CD4-positive, CD25-positive, alpha-beta regulatory T cell (primary cell): ENCODE results near the gene HACD1. TPM values are rescaled to one million over a fixed set of nuclear protein-coding genes. Genes with fewer than 3 reads are reported as not detected.

Experiments
- ATAC-seq, 2 donors: fragments of 150-1000 bp; cut with Tn5 transposase; one replicate each; pipeline ENCODE4 v1.10.0; 2021; ENCODE audit warnings: low read depth in 2 of 2, moderate number of reproducible peaks in 2 of 2, moderate library complexity in 1 of 2
- DNase-seq, 3 donors: peaks; one replicate each; pipeline versions ENCODE4 v3.0.0 to v3.0.0-alpha.2; 2012 to 2022; ENCODE audit warnings: mixed read lengths in 1 of 3
- H3K27ac ChIP-seq: one replicate; pipeline ENCODE4 v1.7.0; 2013; ENCODE audit warnings: mild to moderate bottlenecking, low read length; ENCODE audit not compliant: insufficient read depth, poor library complexity, severe bottlenecking
- H3K27me3 ChIP-seq: one replicate; pipeline ENCODE4 v1.7.0; 2013; ENCODE audit warnings: low read length; ENCODE audit not compliant: control insufficient read depth, insufficient read depth
- H3K36me3 ChIP-seq: one replicate; pipeline ENCODE4 v1.7.0; 2013; ENCODE audit warnings: mild to moderate bottlenecking, low read length, moderate library complexity; ENCODE audit not compliant: control insufficient read depth, insufficient read depth
- H3K4me1 ChIP-seq: 2 replicates; pipeline ENCODE4 v1.7.0; 2013; ENCODE audit warnings: mild to moderate bottlenecking, low read length; ENCODE audit not compliant: insufficient read depth, control insufficient read depth, poor library complexity, severe bottlenecking
- H3K4me3 ChIP-seq: one replicate; pipeline ENCODE4 v1.7.0; 2013; ENCODE audit warnings: low read depth, mild to moderate bottlenecking, low read length, moderate library complexity
- H3K9me3 ChIP-seq, 2 experiments: 1 replicate in 1 of 2; 2 replicates in 1 of 2; pipeline ENCODE4 v1.7.0; 2013; ENCODE audit warnings: low read length in 2 of 2, mild to moderate bottlenecking in 1 of 2, moderate library complexity in 1 of 2; ENCODE audit not compliant: control insufficient read depth in 2 of 2
- H3K27ac Mint-ChIP-seq, 3 donors: one replicate each; pipeline ENCODE4 v1.8.0; 2020 to 2022; ENCODE audit warnings: mild to moderate bottlenecking in 3 of 3, mixed read lengths in 3 of 3, moderate library complexity in 2 of 3
- H3K27me3 Mint-ChIP-seq: one replicate; pipeline ENCODE4 v1.8.0; 2022; ENCODE audit warnings: mild to moderate bottlenecking, mixed read lengths
- H3K36me3 Mint-ChIP-seq: one replicate; pipeline ENCODE4 v1.8.0; 2020; ENCODE audit warnings: mixed read lengths
- H3K4me1 Mint-ChIP-seq, 4 donors: one replicate each; pipeline ENCODE4 v1.8.0; 2020 to 2022; ENCODE audit warnings: mixed read lengths in 4 of 4, mild to moderate bottlenecking in 1 of 4
- H3K4me3 Mint-ChIP-seq, 4 donors: one replicate each; pipeline ENCODE4 v1.8.0; 2020 to 2022; ENCODE audit warnings: mild to moderate bottlenecking in 4 of 4, mixed read lengths in 4 of 4, moderate library complexity in 3 of 4
- H3K9me3 Mint-ChIP-seq, 7 donors: one replicate each; pipeline ENCODE4 v1.8.0; 2020 to 2022; ENCODE audit warnings: mixed read lengths in 7 of 7, mild to moderate bottlenecking in 3 of 7, moderate library complexity in 2 of 7
- polyA plus RNA-seq, 4 donors: library from polyadenylated mRNA; unstranded; fragments of 300-500 nt; fragmentation: Illumina TruSeq; gene quantifications; one replicate each; pipeline ENCODE4 v1.2.3, GENCODE V29; 2021
- total RNA-seq: library from RNA; stranded (reverse); gene quantifications from one replicate; pipeline ENCODE4 v1.2.3, GENCODE V29; 2022

HACD1 gene
- total and polyA plus RNA-seq, 5 donors from 2014 or later: 22.0 to 65.8 (median 40.4) TPM

DNA sequence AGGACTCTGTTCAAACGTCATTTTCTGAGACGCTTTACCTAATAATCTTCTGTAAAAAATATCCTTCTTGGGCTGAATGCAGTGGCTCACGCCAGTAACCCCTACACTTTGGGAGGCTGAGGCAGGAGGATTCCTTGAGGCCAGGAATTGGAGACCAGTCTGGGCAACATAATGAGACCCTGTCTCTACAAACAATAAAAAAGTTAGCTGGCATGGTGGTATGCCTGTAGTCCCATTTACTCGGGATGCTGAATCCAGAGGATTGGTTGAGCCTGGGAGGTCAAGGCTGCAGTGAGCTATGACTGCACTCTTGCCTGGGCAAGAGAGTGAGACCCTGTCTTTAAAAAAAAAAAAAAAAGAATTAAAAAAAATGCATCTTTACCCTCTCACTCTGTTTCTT, 31.9 kb upstream of the HACD1 start:
- H3K4me1 Mint-ChIP-seq: peaks cover 22 to 84% (median 58%) of the 10 kb centered on the region in 4 donors
- H3K4me1 ChIP-seq: peaks cover 64% of the 10 kb centered on the region
- H3K27ac ChIP-seq: peak overlapping the region; percentile 97

GRCh38 chr10:17648243-17649035, 31.3 kb upstream of the HACD1 start:
- Mint-ChIP-seq H3K36me3 (peaks cover 57% of the 10 kb centered on the region), H3K4me1 (peaks cover 22 to 85% (median 57%) of the 10 kb centered on the region in 4 donors), H3K27ac (peak overlapping the region; percentile 94 to 100 (median 96)), H3K9me3 (peaks cover 0 to 4% (median 2%) of the 10 kb centered on the region in 7 donors), H3K4me3 (peak overlapping the region; percentile 94 to 100 (median 98)), H3K27me3 (peaks cover 5% of the 10 kb centered on the region)
- H3K9me3 ChIP-seq: peaks cover 4 to 7% of the 10 kb centered on the region in 2 experiments
- peak overlapping the region; percentile 97 for H3K27ac ChIP-seq
- H3K4me1 ChIP-seq: peaks cover 67% of the 10 kb centered on the region
- peak; percentile 67 to 70 (median 69) for DNase-seq
- H3K36me3 ChIP-seq: peaks cover 20% of the 10 kb centered on the region
- no peaks in the 10 kb centered on the region for H3K27me3 ChIP-seq
- H3K4me3 ChIP-seq: peak overlapping the region; percentile 100
- ATAC-seq: peak; percentile 7 to 16

More for the DNA sequence above, 31.9 kb upstream of the HACD1 start:
- Histone ChIP-seq H3K27me3 (no peaks in the 10 kb centered on the region), H3K36me3 (peaks cover 22% of the 10 kb centered on the region), H3K4me3 (peak overlapping the region; percentile 100), H3K9me3 (peaks cover 7 to 11% of the 10 kb centered on the region in 2 experiments)
- H3K27me3 Mint-ChIP-seq: peaks cover 5% of the 10 kb centered on the region
- peak overlapping the region; percentile 94 to 100 (median 98) for H3K4me3 Mint-ChIP-seq
- H3K36me3 Mint-ChIP-seq: peaks cover 63% of the 10 kb centered on the region
- peak overlapping the region; percentile 94 to 100 (median 96) for H3K27ac Mint-ChIP-seq
- peaks cover 0 to 7% (median 2%) of the 10 kb centered on the region in 7 donors for H3K9me3 Mint-ChIP-seq
- DNase-seq (no peak), ATAC-seq (no peak)

DNA sequence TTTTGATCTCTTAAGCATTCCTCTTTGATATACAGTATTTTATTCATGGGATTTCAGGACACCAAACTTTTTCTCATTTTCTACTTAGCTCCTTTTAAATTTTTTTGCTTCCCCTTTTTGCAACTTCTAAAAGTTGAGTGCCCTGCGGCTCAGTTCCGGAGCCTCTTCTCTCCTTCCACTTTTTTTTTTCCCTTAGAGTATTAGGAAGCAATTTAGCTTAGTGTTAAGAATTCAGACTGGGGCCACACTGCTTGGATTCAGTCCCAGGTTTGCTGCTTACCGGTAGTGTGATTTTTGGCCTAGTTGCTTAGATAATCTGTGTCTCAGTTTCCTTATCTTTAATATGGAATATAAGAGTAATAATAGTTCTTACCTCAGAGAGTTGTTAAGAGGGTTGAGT, 30.2 kb upstream of the HACD1 start:
- peaks cover 0 to 2% (median 0%) of the 10 kb centered on the region in 7 donors for H3K9me3 Mint-ChIP-seq
- ATAC-seq (no peak), DNase-seq (no peak)
- peak overlapping the region; percentile 97 for H3K27ac ChIP-seq
- peak overlapping the region; percentile 100 for H3K4me3 ChIP-seq
- H3K9me3 ChIP-seq: no peaks in the 10 kb centered on the region
- H3K27ac Mint-ChIP-seq: peak overlapping the region; percentile 72 to 100 (median 94)
- peaks cover 5% of the 10 kb centered on the region for H3K27me3 Mint-ChIP-seq
- H3K36me3 ChIP-seq: peaks cover 13% of the 10 kb centered on the region
- H3K4me3 Mint-ChIP-seq: peak overlapping the region; percentile 94 to 100 (median 98)
- peaks cover 70% of the 10 kb centered on the region for H3K4me1 ChIP-seq
- no peaks in the 10 kb centered on the region for H3K27me3 ChIP-seq
- peaks cover 50% of the 10 kb centered on the region for H3K36me3 Mint-ChIP-seq
- H3K4me1 Mint-ChIP-seq: peaks cover 20 to 84% (median 50%) of the 10 kb centered on the region in 4 donors

DNA sequence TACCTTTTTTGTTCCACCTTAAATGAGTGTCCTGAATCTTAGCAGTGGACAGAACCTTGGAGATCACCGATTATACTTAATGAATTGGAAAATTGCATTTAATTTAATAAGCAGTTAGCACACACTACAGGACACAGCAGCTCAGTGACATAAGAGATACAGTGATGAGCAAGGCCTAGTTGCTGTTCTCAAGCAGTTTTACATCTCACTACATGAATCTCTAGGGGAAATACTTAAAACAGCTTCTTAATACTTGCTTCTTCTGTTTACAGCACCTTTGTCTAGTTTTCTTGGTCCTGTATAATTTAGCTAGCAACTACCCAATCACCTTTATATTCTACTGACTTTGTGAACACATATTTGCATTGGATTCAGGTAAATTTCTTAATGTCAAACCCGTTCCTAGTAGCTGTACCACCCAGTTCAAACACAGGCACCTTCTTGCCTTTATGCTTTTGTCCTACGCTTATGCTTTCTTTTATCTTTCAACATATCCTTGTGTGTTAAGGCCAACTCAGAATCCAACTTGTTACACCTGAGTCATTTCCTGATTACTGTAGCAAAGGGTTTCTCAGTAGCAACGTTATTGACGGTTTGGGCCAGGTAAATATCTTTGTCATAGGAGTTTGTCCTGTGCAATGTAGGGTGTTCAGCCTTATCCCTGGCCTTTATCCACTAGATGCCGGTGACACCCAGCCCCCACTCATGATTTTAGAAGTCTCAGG, 28.6 kb upstream of the HACD1 start:
- peaks cover 55% of the 10 kb centered on the region for H3K4me1 ChIP-seq
- Mint-ChIP-seq H3K4me3 (peak overlapping the region; percentile 94 to 100 (median 100)), H3K9me3 (peaks cover 0 to 2% (median 0%) of the 10 kb centered on the region in 7 donors), H3K27me3 (peaks cover 5% of the 10 kb centered on the region), H3K4me1 (peaks cover 6 to 78% (median 38%) of the 10 kb centered on the region in 4 donors), H3K27ac (peak overlapping the region; percentile 68 to 100 (median 100)), H3K36me3 (peaks cover 39% of the 10 kb centered on the region)
- no peaks in the 10 kb centered on the region for H3K9me3 ChIP-seq
- peaks cover 13% of the 10 kb centered on the region for H3K36me3 ChIP-seq
- no peaks in the 10 kb centered on the region for H3K27me3 ChIP-seq
- ATAC-seq: peak; percentile 40 to 44
- DNase-seq: peak in 2 of 3 donors; percentile 45 to 87
- peak overlapping the region; percentile 97 for H3K27ac ChIP-seq
- peak overlapping the region; percentile 100 for H3K4me3 ChIP-seq

GRCh38 chr10:17644485-17644943, 27.3 kb upstream of the HACD1 start:
- peak overlapping the region; percentile 94 to 100 (median 100) for H3K4me3 Mint-ChIP-seq
- no peaks in the 10 kb centered on the region for H3K27me3 ChIP-seq
- peaks cover 11% of the 10 kb centered on the region for H3K36me3 ChIP-seq
- H3K9me3 ChIP-seq: peaks cover 0 to 2% of the 10 kb centered on the region in 2 experiments
- peak overlapping the region; percentile 100 for H3K4me3 ChIP-seq
- H3K36me3 Mint-ChIP-seq: peaks cover 31% of the 10 kb centered on the region
- peak overlapping the region; percentile 100 for H3K27ac Mint-ChIP-seq
- H3K4me1 Mint-ChIP-seq: peaks cover 6 to 65% (median 28%) of the 10 kb centered on the region in 4 donors
- ATAC-seq: no peak
- peaks cover 5% of the 10 kb centered on the region for H3K27me3 Mint-ChIP-seq
- H3K9me3 Mint-ChIP-seq: peaks cover 0 to 2% (median 0%) of the 10 kb centered on the region in 7 donors
- peak overlapping the region; percentile 97 for H3K27ac ChIP-seq
- peaks cover 43% of the 10 kb centered on the region for H3K4me1 ChIP-seq
- DNase-seq: peak in 1 of 3 donors; percentile 54

- Mint-ChIP-seq H3K27ac (peak within 1 kb of the TSS; percentile 100), H3K36me3 (peaks cover 31% of the 10 kb centered on the region), H3K27me3 (peaks cover 5% of the 10 kb centered on the region), H3K9me3 (peaks cover 0 to 2% (median 0%) of the 10 kb centered on the region in 7 donors), H3K4me3 (peak within 1 kb of the TSS; percentile 94 to 100 (median 100)), H3K4me1 (peaks cover 6 to 60% (median 24%) of the 10 kb centered on the region in 4 donors)
- DNase-seq (peak; percentile 89 to 96 (median 96)), ATAC-seq (peak; percentile 84)
- Histone ChIP-seq H3K27me3 (no peaks in the 10 kb centered on the region), H3K4me3 (peak within 1 kb of the TSS; percentile 100), H3K27ac (peak within 1 kb of the TSS; percentile 97), H3K36me3 (peaks cover 11% of the 10 kb centered on the region), H3K9me3 (peaks cover 0 to 2% of the 10 kb centered on the region in 2 experiments), H3K4me1 (peaks cover 37% of the 10 kb centered on the region)
Observed at GRCh38 chr10:17643755-17644484, 26.7 kb upstream of the HACD1 start, which contains the start of gene STAM. Gene STAM (plus strand): TSS chr10:17644151. CDS start chr10:17644340, 189 bp downstream.
